Pancreas (tissue), 10 donors: ENCODE results near the gene RSRP1. TPM values are rescaled to one million over a fixed set of nuclear protein-coding genes. Genes with fewer than 3 reads are reported as not detected.

ENCODE experiments used
- ATAC-seq, 4 donors: fragments of 200-7000 bp; cut with Tn5 transposase; one replicate each; pipeline versions ENCODE4 v1.8.0 to v1.9.1; 2020; ENCODE audit warnings: mild to moderate bottlenecking in 4 of 4, moderate library complexity in 4 of 4
- DNase-seq, 6 donors: peaks; one replicate each; pipeline ENCODE4 v3.0.0-alpha.2; 2020
- FAIRE-seq: peaks from 2 replicates; lab custom pipeline; 2012; peaks lifted over from hg19 to GRCh38; lab: Jason Lieb, UNC
- H3K27ac ChIP-seq, 4 donors: fragments of 200-600 bp; sonication (generic); 1 replicate in 3 of 4; 2 replicates in 1 of 4; pipeline versions ENCODE4 v1.5.0 to v1.8.0; 2020
- H3K27me3 ChIP-seq, 4 donors: fragments of 200-600 bp; one replicate each; pipeline ENCODE4 v1.8.0; 2021
- H3K36me3 ChIP-seq, 3 donors: fragments of 200-600 bp; sonication (generic) in 1 of 3; one replicate each; pipeline versions ENCODE4 v1.5.0 to v1.8.0; 2020 to 2021
- H3K4me1 ChIP-seq, 3 donors: fragments of 200-600 bp; one replicate each; pipeline ENCODE4 v1.8.0; 2021
- H3K4me3 ChIP-seq, 4 donors: fragments of 200-600 bp; sonication (generic) in 2 of 4; one replicate each; pipeline versions ENCODE4 v1.5.0 to v1.8.0; 2020 to 2021
- H3K9me3 ChIP-seq, 4 donors: fragments of 200-600 bp; one replicate each; pipeline ENCODE4 v1.8.0; 2021
- WGBS, 2 donors: extraction: QIAGEN DNeasy Blood & Tissue Kit; methylation state at CpG; one replicate each; pipeline ENCODE4 v1.1.7; 2013; 5-methylcytosine and 5-hydroxymethylcytosine counted together
- intact Hi-C, 3 donors: fragments of 100-400 bp; cut with DNase I; formaldehyde crosslinking; loops; one replicate each; pipeline versions ENCODE4 v1.11.1 to v1.14.2; 2022
- polyA plus RNA-seq, 2 donors: library from polyadenylated mRNA; stranded (reverse); fragments of 200-250 nt; gene quantifications; one replicate each; pipeline ENCODE4 v1.2.3, GENCODE V29; 2013
- total RNA-seq, 6 donors: library from RNA; stranded (reverse); fragmentation: NEBNext Ultra II Directional in 4 of 6; extraction: Animal tissue kit (Norgen Biotek cat#: 25700) in 4 of 6; gene quantifications; one replicate each; pipeline versions ENCODE4 v1.2.1 to v1.2.4, GENCODE V29; 2021 to 2023
- TF ChIP-seq, protein P1 (sequence below), 4 donors: fragments of 200-600 bp; sonication (generic) in 3 of 4; IDR thresholded peaks; one replicate each; pipeline versions ENCODE4 v1.5.0 to v1.8.0; 2021; ENCODE audit warnings: antibody characterized with exemption in 4 of 4
- donor health status: healthy with polysubstance abuse.
- donor health status: DM: no; HTN: no; CAD: no; lungs with moderate emphysema.
- donor health status: DM: no; HTN: no; CAD: no.
- donor health status: control.
- donor health status: control.
- donor health status: Bipolar disorder and iron deficiency.
- donor health status: DM: yes; HTN: yes; CAD: no.
- donor health status: DM: no; HTN: no; CAD: no.
- donor health status: DM: no; HTN: no; CAD: no.
- donor health status: DM: yes; HTN: yes; CAD: no.

RSRP1 gene
- total and polyA plus RNA-seq, 8 donors = 20.3 to 126 (median 39.7) TPM

DNA sequence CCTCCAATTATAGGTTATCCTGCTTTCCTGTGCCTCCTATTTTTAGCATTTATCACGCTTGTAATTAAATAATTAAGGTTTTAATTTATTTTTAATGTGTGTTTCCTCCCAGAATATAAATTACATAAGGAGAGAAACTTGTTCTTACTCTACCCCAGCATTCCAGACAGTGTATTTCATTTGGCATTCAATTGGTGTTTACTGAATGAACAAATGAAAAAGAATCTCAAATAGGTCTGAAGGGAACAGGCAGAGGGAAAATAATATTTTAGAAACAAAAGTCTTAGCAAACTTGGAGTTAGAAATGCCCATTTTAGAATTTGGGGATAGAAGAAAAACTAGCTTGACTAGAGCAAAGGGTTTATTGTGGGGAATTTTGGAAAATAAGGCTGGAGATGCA lies 9.9 kb upstream of the RSRP1 start:
- no peak overlapping the region for H3K27ac ChIP-seq
- 73 to 75% methylated on average over 1 of the region's 1 CpG for WGBS, 2 donors
- no peaks in the 10 kb centered on the region for H3K9me3 ChIP-seq

DNA sequence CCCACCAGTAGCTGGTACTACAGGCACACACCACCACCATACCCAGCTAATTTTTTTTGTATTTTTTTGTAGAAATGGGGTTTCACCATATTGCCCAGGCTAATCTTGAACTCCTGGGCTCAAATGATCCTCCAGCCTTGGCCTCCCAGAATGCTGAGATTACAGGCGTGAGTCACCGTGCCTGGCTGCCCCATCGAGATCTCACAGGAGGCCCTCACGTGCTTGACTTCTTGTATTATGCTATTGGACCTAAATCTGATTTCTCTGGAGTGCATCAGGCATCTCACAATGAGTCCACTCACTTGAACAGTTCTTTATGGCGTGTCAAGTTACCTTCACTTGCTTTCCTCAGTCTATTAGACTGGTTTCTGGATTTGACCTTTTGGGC lies 9.3 kb upstream of the RSRP1 start:
- Histone ChIP-seq H3K9me3 (no peaks in the 10 kb centered on the region), H3K27me3 (no peaks in the 10 kb centered on the region), H3K36me3 (no peaks in the 10 kb centered on the region), H3K27ac (no peak overlapping the region), H3K4me1 (no peaks in the 10 kb centered on the region), H3K4me3 (no peak overlapping the region)
- intact Hi-C loops = no loop called here
- DNase-seq = no peak
- ATAC-seq = no peak
- FAIRE-seq = no peak
- WGBS, 2 donors = 94 to 95% methylated on average over 5 of the region's 5 CpGs
- TF ChIP-seq, protein P1, sequence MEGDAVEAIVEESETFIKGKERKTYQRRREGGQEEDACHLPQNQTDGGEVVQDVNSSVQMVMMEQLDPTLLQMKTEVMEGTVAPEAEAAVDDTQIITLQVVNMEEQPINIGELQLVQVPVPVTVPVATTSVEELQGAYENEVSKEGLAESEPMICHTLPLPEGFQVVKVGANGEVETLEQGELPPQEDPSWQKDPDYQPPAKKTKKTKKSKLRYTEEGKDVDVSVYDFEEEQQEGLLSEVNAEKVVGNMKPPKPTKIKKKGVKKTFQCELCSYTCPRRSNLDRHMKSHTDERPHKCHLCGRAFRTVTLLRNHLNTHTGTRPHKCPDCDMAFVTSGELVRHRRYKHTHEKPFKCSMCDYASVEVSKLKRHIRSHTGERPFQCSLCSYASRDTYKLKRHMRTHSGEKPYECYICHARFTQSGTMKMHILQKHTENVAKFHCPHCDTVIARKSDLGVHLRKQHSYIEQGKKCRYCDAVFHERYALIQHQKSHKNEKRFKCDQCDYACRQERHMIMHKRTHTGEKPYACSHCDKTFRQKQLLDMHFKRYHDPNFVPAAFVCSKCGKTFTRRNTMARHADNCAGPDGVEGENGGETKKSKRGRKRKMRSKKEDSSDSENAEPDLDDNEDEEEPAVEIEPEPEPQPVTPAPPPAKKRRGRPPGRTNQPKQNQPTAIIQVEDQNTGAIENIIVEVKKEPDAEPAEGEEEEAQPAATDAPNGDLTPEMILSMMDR (IDR thresholded peaks at IDR 0.05) = no peak

More for the DNA sequence above, 9.9 kb upstream of the RSRP1 start:
- Histone ChIP-seq H3K27me3 (no peaks in the 10 kb centered on the region), H3K4me3 (no peak overlapping the region), H3K36me3 (no peaks in the 10 kb centered on the region), H3K4me1 (no peaks in the 10 kb centered on the region)
- intact Hi-C loops = no loop called here
- DNase-seq = no peak
- no peak for FAIRE-seq
- TF ChIP-seq, protein P1 (IDR thresholded peaks at IDR 0.05) = no peak
- no peak for ATAC-seq

DNA sequence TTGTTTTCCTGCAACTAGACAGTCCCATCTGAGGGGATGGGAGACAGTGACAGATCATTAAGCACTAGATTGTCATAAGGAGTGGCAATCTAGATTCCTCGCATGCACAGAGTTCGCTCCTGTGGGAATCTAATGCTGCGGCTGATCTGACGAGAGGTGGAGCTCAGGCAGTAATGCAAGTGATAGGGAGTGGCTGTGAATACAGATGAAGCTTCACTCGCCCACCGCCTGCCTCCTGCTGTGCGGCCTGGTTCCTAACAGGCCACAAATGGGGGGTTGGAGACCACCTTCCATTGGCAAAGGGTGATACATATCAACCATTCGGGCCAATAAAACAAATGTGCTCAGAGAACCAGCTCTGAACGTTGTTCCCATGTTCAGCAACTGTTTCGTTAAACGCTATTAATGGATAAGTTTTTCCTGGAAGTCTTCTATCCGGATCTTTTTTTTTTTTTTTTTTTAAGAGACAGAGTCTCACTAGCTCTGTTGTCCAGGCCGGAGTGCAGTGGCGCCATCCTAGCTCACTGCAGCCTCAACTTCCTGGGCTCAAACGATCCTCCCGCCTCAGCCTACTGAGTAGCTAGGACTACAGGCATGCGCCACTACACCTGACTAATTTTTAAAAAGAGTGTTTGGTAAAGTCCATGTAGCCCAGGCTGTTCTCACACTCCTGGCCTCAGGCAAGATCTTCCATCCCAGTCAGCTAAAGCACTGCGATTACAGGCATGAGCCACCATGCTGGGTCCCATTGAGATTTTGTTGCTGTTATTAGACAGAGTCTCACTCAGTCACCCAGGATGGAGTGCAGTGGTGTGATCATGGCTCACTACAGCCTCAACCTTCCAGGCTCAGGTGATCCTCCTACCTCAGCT lies 8.7 kb upstream of the RSRP1 start:
- Histone ChIP-seq H3K36me3 (no peaks in the 10 kb centered on the region), H3K27ac (no peak overlapping the region), H3K9me3 (no peaks in the 10 kb centered on the region), H3K4me3 (no peak overlapping the region), H3K4me1 (no peaks in the 10 kb centered on the region), H3K27me3 (no peaks in the 10 kb centered on the region)
- WGBS, 2 donors = 87 to 92% methylated on average over 18 of the region's 18 CpGs
- TF ChIP-seq, protein P1 (IDR thresholded peaks at IDR 0.05) = no peak
- FAIRE-seq = no peak
- intact Hi-C loops = no loop called here
- ATAC-seq = no peak
- no peak for DNase-seq

DNA sequence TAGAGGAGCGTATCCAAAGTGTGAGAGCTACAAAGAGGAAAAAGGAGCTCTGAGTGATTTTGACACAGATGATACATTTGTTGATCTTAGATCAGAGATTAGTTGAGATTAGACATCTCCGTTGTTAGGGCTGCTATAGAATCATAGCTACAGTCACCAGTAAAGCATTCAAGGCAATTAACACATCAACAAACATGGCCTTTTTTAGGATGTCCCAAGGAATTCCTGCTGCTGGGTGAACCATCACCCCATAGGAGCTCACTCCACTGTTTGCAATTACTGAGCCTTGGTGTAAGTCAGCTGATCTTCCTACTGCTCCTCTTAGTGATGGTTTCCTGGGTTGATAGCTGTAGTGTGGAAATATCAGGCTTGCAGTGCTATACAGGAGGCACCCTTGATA lies 6.7 kb upstream of the RSRP1 start:
- DNase-seq (no peak), ATAC-seq (no peak), FAIRE-seq (no peak)
- 87 to 93% methylated on average over 2 of the region's 2 CpGs for WGBS, 2 donors
- Histone ChIP-seq H3K27ac (no peak overlapping the region), H3K9me3 (no peaks in the 10 kb centered on the region), H3K4me3 (no peak overlapping the region), H3K27me3 (no peaks in the 10 kb centered on the region), H3K36me3 (no peaks in the 10 kb centered on the region), H3K4me1 (no peaks in the 10 kb centered on the region)
- intact Hi-C loops = no loop called here
- TF ChIP-seq, protein P1 (IDR thresholded peaks at IDR 0.05) = no peak
